ENCODE measurements around the gene IQSEC3.

The IQSEC3 gene

GRCh38 chr12:108594-108993 is 42.0 kb downstream of the IQSEC3 start:
- TF ChIP-seq, protein P1, sequence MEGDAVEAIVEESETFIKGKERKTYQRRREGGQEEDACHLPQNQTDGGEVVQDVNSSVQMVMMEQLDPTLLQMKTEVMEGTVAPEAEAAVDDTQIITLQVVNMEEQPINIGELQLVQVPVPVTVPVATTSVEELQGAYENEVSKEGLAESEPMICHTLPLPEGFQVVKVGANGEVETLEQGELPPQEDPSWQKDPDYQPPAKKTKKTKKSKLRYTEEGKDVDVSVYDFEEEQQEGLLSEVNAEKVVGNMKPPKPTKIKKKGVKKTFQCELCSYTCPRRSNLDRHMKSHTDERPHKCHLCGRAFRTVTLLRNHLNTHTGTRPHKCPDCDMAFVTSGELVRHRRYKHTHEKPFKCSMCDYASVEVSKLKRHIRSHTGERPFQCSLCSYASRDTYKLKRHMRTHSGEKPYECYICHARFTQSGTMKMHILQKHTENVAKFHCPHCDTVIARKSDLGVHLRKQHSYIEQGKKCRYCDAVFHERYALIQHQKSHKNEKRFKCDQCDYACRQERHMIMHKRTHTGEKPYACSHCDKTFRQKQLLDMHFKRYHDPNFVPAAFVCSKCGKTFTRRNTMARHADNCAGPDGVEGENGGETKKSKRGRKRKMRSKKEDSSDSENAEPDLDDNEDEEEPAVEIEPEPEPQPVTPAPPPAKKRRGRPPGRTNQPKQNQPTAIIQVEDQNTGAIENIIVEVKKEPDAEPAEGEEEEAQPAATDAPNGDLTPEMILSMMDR (IDR thresholded peaks at IDR 0.05; ENCODE audit: low read length, missing control alignments) = no peak
- H3K4me3 ChIP-seq (replicated peaks; ENCODE audit: low read depth, low read length) = no peak overlapping the region
- no peak for DNase-seq (ENCODE audit: low read depth)

DNA sequence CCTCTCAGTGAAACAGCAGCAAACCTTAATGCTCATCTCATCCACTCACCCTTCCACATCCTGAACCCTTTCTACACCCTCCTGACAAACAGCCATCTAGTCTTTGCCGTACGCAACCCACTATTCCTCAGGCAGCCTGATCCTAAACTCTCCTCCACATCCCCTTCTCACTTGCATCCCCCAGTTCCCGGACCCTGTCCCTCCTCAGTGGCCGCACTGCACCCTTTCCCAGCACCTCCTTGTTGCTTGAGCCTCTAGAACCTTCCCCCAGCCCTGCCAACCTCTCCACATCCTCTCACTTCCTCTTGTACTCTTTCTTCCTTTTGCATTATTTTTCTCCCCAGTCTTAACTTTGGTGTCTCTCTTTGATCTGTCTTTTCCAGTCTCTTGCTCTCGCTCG is 42.9 kb downstream of the IQSEC3 start:
- no peak for DNase-seq (ENCODE audit: low read depth)
- TF ChIP-seq, protein P1 (IDR thresholded peaks at IDR 0.05; ENCODE audit: low read length, missing control alignments) = no peak
- H3K4me3 ChIP-seq (replicated peaks; ENCODE audit: low read depth, low read length) = no peak overlapping the region

GRCh38 chr12:109872-110271 is 43.3 kb downstream of the IQSEC3 start:
- DNase-seq (ENCODE audit: low read depth) = no peak
- TF ChIP-seq, protein P1 (IDR thresholded peaks at IDR 0.05; ENCODE audit: low read length, missing control alignments) = no peak
- H3K4me3 ChIP-seq (replicated peaks; ENCODE audit: low read depth, low read length) = no peak overlapping the region

GRCh38 chr12:111699-112493 is 45.3 kb downstream of the IQSEC3 start:
- TF ChIP-seq, protein P1 (IDR thresholded peaks at IDR 0.05; ENCODE audit: low read length, missing control alignments) = no peak

GRCh38 chr12:113347-113746 is 46.8 kb downstream of the IQSEC3 start:
- H3K4me3 ChIP-seq (replicated peaks; ENCODE audit: low read depth, low read length) = no peak overlapping the region
- no peak for DNase-seq (ENCODE audit: low read depth)
- TF ChIP-seq, protein P1 (IDR thresholded peaks at IDR 0.05; ENCODE audit: low read length, missing control alignments) = no peak

More at GRCh38 chr12:111699-112493, 45.3 kb downstream of the IQSEC3 start:
- no peak for DNase-seq (ENCODE audit: low read depth)
- H3K4me3 ChIP-seq (replicated peaks; ENCODE audit: low read depth, low read length) = no peak overlapping the region

GRCh38 chr12:114626-115211 is 48.2 kb downstream of the IQSEC3 start:
- DNase-seq (ENCODE audit: low read depth) = no peak
- TF ChIP-seq, protein P1 (IDR thresholded peaks at IDR 0.05; ENCODE audit: low read length, missing control alignments) = no peak
- no peak overlapping the region for H3K4me3 ChIP-seq (replicated peaks; ENCODE audit: low read depth, low read length)
